ENCODE results near the gene CYP2W1.
"Not testable (repeated sequence)": the region's sequence is repeated elsewhere in the genome, so short reads cannot be mapped to it uniquely, and the experiment has no call there.

CYP2W1 gene

DNA sequence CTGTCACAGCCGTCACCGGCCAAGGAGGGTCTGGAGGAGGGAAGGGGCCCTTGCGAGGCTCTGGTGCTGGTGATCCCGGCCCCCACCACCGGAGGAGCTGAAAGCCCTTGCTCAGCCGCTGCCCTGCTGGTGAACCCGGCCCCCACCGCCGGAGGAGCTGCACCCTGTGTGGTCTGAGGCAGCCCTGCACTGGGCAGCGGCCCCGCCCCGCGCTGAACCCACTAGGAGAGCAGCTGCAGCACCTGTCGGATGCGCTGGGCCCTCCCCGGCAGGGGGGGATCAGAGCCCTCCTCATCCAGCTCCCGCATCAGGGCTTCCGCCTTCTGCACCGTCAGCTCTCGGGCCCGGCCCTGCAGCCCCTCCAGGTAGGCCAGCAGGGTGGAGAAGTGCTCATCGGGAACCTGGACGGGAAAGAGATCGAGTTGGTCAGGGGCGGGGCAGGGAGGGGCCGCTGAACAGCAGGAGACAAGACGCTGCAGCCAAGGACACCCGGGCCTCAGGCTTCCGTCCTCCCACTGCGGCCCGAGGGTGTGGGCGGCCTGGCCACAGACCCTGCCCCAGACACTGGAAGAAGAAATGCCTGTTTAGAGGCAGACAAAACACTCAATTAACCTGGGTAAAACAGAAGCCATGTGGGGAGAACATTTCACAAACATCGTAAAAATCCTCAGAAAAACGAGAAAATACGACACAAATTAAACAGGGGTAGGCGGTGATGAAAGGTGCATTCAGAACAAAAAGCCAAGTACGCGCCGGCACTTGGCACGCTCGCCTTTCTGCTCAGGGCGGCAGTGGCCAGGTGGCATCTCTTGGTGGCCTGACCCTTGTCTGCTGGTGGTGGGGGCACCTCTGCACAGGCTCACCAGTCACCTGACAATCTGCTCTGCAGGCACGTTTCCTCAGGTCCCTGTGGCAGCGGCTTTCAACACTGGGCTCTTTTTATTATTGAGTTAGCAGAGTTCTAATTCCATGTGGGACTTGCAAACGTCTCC lies 14.7 kb downstream of the CYP2W1 start:
- no peak for DNase-seq

DNA sequence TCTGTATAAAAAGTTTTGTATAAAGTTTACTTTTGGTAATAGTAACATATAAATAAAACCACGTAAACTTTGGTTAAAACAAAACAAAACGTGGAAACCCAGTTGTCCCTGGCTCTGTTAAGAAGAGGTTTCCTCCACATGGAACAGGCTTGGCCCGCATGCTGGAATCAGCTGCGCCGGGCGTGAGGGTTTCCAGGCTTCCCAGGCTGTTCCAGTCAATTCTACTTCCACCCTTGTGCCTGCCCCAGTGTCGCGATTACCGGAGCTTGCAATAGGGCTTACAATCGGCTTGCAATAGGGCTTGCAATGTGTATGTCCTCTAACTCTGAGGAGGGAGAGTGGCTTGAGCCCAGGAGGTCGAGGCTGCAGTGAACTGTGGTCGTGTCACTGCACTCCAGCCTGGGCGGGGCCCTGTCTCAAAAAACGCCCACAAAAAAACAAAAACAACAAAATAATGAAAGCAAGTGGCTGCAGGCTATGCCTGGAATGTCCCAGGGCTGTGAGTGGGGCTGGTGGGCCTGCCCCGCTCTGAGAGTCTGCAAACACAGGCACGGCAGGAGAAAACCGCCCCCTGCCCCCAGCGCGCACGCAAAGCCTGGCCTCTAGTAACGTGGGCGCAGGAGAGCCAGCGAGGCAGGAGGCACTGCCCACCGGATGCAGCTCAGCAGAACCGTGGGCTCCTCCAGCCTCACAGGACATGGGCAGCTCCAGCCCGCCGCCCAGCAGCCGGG lies 16.3 kb downstream of the CYP2W1 start:
- no peak for DNase-seq

- DNase-seq, result no peak
Measured at GRCh38 chr7:999941-1000935, 17.3 kb downstream of the CYP2W1 start.

- not testable (repeated sequence) for DNase-seq
Measured at GRCh38 chr7:1001069-1001770, 18.2 kb downstream of the CYP2W1 start.

DNA sequence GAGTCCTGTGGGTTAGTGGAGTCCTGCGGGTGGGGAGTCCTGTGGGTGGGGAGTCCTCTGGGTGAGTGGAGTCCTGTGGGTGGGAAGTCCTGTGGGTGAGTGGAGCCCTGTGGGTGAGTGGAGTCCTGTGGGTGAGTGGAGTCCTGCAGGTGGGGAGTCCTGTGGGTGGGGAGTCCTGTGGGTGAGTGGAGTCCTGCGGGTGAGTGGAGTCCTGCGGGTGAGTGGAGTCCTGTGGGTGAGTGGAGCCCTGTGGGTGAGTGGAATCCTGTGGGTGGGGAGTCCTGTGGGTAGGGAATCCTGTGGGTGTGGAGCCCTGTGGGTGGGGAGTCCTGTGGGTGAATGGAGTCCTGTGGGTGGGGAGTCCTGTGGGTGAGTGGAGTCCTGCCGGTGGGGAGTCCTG lies 19.0 kb downstream of the CYP2W1 start:
- not testable (repeated sequence) for DNase-seq

DNA sequence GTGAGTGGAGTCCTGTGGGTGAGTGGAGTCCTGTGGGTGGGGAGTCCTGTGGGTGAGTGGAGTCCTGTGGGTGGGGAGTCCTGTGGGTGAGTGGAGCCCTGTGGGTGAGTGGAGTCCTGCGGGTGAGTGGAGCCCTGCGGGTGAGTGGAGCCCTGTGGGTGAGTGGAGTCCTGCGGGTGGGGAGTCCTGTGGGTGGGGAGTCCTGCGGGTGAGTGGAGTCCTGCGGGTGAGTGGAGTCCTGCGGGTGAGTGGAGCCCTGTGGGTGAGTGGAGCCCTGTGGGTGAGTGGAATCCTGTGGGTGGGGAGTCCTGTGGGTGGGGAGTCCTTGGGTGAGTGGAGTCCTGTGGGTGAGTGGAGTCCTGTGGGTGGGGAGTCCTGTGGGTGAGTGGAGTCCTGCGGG lies 19.5 kb downstream of the CYP2W1 start:
- not testable (repeated sequence) for DNase-seq

DNA sequence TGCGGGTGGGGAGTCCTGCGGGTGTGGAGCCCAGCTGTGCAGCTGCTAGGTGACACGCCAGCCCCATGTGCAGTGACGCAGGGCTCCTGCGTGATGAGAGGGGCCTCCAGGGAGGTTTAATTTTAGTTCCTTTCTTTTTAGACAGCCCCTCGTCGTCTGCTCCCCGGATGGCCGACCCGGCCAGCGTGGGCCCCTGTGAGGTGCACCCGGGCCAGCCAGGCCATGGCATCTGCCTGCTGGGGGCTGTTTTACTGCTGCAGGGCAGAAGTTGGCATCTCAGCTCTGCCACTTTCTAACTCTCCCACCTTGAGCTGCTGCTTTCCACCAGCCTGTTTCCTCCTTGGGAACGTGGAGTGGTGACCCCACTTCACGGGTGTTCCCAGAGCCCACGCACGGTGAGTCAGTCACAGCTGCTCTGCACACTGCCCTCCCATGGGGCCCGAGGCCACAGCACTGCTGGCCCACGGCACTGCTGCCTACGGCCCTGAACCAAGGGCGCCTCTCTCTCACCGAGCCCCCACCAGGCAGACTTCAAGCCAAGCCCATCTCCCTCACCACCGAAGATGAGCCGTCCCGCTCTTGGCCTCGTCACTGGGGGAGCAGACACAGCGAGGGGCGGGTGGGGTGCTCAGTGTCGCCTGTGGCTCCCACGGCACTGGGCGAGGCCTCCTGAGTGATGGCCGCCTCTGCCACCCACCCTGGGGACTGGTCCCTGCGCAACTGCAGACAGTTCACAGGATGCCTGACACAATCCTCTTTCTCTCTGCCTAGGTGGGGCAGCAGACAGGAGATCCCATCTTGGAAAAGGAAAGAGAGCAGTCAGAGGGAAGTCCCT lies 21.3 kb downstream of the CYP2W1 start:
- DNase-seq, result no peak

DNA sequence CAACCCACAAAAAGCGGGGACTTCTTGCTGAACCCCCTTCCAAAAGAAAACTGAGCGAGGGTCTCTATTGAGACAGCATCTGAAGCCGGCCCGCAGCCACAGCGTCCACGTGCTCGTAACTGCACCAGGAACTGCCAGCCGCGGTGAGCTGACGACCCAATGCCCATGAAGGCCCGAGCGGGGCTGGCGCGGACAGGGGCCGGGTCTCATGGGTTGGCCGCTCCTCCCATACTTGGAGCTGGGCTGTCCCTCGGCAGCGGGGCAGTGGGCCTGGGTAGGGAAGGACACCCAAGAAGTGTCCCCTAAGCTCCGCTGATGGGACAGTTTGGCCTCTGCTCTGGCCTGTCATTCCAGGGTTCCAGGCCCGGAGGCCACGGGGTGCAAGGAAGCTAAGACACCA lies 22.3 kb downstream of the CYP2W1 start:
- no peak for DNase-seq

DNA sequence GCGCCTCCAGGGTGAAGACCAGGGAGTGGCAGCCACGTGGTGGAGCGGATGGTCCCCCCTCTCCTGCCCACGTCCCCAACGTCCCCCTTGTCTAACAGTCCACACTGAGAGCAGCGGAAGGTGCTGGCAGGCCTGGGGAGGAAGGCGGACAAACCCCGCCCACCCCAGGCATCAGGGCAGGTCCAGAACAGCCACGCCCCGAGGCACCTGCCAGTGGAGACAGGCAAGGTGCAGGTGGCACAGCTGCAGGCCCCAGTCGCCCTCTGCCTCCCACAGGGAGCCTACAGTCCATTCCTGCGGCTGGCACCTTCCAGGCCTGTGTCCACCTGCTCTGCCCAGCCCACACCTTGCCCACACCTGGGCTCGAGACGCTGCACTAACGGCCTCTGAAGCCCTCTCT lies 24.9 kb downstream of the CYP2W1 start:
- no peak for DNase-seq

DNA sequence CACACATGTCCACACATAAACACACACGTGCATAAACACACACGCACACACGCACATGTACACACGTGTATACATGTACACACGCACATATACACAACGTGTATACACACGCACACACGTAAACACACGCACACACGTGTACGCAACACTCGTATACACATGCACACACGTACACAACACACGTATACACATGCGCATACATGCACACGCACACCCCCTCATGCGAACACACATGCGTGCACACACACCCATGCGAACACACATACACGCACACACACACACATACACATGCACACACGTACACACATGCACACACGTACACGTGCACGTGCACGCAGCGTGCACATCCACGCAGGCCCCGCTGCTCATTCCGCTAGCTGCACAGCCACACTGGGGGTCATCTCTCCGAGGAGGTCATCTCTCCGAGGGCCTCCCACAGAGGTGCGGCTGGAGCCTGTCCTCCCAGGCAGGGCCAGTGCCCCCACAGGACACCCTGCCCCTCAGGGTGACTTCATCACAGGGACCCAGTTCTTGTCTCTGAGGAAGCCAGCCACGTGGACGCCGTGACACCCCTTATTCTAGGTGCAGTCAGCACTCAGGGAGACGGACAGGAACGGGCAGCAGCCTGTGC lies 25.9 kb downstream of the CYP2W1 start:
- DNase-seq, result no peak

GRCh38 chr7:1009747-1010146 lies 26.8 kb downstream of the CYP2W1 start:
- DNase-seq, result no peak

- DNase-seq, result no peak
Measured at GRCh38 chr7:1010226-1010625, 27.2 kb downstream of the CYP2W1 start.

DNA sequence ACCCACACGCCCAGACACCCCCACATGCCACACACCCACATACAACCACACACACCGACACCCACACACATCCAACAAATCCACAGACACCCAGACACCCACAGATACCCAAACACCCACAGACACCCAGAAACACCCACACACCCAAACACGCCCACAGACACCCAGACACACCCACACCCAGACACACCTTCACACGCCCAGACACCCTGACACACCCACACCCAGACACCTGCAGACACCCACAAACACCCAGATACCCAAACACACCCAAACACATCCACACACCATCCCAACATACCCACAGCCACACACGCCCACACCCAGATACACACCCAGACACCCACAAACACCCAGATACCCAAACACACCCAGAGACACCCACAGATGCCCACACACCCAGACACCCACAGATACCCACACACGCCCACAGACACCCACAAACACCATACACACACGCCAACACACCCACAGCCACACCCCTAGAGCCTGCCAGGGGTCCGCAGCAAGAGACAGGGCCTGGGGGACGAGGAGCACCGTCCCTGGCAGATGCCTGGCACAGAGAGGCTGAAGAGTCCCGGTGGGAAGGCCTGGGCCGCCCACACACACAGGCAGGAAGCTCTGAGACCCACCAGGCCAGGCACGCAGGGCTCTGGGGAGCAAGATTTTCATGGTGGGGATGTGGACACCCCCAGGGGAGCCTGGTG lies 28.5 kb downstream of the CYP2W1 start:
- DNase-seq, result no peak

GRCh38 chr7:1012004-1012715 lies 29.2 kb downstream of the CYP2W1 start:
- no peak for DNase-seq

DNA sequence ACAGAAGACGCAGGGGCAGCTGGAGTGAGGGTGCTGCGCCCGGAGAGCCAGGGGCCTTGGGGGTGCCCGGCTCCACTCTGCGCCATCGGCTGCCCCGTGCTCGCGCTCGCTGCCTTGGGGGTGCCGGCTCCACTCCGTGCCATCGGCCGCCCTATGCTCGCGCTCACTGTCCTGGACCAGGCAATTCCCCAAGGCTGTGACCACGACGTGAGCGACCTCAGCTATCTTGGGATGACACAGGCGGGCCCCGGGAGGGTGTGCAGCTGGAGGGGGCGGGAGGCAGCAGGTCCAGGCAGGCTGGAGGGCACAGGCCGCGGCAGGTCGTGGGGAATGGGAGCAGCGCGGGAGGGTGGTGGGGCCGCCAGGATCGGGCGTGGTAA lies 29.7 kb downstream of the CYP2W1 start:
- DNase-seq, result no peak

DNA sequence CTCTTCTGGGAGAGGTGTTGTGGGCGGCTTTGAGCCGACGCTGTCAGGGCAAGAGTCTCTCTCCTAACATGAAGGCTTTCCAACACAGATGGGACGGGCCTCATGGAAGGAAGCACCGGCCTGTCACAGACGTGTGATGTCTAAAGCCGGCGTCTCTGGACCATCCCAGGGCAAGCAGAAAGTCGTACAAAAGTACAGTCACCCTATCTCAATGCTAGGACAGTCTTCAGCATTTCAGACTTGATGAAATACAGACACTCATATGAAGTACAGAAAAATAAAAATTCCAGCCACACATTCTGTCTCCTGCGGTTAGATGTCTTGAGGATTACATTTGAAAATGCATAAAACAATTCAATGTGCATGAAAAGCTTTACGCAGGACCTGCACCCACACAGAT lies 30.6 kb downstream of the CYP2W1 start:
- DNase-seq, result no peak

- no peak for DNase-seq
Measured at GRCh38 chr7:1014681-1015080, 31.7 kb downstream of the CYP2W1 start.

GRCh38 chr7:1015196-1016121 lies 32.5 kb downstream of the CYP2W1 start:
- no peak for DNase-seq
